GM19099 (cell line): Measurements from ENCODE around the gene SPRR3.

Source experiments
- POLR2A ChIP-seq: IDR thresholded peaks from 3 replicates; pipeline ENCODE4 v1.6.1; 2011; ENCODE audit warnings: low read depth; ENCODE audit not compliant: insufficient read length; ENCODE audit errors: extremely low read depth

Gene SPRR3, protein sequence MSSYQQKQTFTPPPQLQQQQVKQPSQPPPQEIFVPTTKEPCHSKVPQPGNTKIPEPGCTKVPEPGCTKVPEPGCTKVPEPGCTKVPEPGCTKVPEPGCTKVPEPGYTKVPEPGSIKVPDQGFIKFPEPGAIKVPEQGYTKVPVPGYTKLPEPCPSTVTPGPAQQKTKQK

DNA sequence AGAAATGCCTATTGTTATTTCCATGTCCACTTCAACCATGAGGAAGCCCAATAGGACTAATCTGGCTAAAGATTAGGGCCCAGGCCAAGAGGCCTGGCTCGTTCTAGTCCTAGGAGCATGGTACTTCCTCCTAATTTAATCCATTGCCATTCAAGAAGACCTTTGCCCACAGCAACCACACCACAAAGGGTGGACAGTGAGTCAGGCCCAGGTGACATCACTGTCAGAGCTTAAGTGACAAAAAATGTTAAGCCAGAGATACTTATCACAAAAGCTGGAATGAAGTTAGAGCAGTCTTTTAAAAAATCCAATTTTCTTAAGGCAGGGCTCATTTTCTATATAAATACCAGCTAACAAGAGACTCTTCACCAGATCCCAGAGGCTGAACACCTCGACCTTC is at the start of gene SPRR3:
Gene SPRR3 (plus strand): TSS at position 368 of the 400 bp plus-strand sequence. CDS start 1,272 bp downstream, outside the sequence.
- no peak for TF ChIP-seq POLR2A

DNA sequence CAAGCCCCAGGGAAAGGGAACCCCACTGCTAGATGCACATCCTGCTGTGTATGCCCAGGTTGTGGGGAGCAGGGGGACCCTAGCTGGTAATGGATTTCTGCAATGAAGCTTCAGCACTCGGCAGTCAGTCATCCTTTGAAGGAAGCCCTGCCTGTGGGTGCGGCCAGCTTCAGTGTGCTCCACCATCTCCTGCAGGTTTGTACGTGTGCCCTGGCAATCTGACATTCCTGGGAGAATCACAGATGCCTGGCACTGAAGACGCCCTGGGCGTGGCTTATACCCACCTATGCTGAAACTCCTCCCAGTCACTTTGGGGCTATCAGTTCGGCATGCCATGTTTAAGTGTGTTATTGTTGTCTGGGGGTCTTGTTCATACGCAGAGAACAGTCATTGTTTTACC is 47.8 kb upstream of the SPRR3 start:
- no peak for TF ChIP-seq POLR2A

DNA sequence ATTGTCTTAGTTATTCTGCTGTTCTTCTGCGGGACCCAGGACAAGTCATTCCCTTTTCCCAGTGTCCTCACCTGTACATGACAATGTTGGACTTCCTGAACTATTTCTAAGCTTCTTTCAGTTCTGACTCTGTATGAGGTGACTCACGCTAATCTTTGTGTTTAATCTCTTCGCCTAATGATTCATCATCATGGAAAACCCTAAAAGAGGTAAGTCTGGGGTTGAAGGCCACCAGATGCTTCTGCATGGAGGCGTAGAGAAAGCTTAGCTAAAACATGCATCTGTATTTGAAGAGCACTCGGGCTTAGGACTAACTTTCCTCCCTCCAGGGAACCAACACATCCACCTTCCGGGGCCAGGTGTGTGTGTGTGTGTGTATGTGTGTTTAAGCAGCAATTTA is 47.1 kb upstream of the SPRR3 start:
- TF ChIP-seq POLR2A, result no peak

DNA sequence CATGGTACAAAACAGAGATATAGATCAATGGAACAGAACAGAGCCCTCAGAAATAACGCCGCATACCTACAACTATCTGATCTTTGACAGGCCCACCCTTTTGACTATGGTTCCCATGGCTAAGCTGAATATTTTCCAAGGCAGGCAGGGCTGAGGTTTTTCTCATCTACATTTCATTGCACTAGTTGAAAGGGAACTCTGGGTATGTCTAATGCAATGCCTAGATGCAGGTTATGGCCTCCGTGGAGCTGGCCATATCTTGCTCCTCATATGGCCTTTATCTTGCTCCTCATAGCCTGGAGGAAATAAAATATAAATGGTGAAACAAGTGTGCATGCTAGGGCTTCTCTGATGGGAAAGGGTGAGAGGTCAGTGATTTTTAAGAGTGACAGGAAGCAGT is 44.0 kb upstream of the SPRR3 start:
- TF ChIP-seq POLR2A, result no peak

DNA sequence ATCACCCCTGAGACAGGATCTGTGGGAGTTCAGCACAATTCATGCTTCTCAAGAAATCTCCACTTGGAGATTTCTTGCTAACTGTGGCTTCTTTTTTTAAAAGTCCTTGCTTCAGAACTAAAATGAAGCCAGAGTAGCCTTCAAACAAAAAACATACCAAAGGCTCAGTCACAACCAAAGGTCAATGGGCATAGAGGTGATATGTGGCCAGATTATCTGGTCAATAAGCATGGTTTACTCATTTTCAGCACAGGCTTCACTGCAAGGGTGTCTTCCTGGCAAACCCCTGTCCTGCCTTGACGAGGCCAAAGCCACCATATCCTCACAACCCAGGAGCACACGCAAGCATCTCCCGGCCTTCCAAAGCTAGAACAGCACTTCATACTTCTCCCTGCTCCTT is 42.3 kb upstream of the SPRR3 start:
- no peak for TF ChIP-seq POLR2A

DNA sequence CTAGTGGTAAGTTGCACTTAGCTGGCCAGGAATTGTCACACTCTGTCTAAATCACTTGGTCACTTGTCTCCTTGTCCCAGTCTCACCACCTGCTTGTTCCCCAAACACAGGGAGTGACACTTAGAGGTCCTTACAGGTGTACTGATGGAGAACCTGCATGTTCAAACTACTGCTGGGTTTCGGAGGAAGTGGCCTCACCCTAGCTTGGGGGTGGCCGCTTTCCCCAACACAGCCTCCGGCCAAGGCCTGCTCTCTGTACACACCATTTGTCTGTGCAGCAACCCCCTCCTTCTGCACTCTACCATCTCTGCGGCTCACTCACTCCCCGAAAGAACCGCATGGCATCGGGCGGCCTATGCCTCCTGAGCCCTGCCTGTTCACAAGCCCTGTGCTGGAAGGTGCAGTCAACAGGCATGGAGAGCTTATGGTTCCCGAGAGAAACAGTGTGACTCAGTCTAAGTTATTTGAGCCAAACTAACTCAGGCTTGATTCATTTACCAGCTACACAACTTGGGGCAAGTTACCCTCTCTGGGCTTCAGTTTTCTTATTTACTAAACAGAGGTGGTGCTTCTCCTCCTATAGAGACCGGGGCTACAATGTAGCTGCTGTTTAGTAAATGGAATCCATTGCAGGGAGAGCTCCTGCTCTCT is 41.6 kb upstream of the SPRR3 start:
- TF ChIP-seq POLR2A, result no peak

DNA sequence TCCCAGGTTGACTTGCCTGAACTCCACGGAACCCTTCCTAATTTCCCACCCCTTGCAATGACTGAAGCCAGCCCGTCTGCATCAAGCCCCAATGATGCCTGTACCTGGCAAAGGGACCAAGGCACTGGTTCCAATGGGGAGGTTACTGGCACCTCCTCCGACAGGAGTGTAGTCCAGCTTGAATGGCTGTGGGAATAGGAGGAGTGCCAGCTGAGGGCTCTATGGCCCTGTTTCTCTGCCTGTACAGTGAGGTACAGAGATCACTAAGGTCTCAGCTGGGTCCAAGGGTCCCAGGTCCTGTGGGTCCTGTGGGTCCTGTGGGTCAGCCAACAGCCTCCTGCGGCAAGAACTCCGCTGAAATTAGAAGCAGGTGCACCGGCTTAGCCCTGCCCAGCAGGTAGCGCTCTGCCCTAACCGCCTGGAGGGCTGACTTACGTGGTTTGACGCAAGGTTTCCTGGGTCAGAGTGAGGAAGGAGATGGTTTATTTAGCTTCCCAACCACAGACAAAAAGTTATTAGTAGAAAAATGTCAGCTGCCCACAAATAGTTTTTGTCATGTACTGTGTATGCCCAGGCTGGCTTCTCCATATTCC is 41.0 kb upstream of the SPRR3 start:
- TF ChIP-seq POLR2A, result no peak

DNA sequence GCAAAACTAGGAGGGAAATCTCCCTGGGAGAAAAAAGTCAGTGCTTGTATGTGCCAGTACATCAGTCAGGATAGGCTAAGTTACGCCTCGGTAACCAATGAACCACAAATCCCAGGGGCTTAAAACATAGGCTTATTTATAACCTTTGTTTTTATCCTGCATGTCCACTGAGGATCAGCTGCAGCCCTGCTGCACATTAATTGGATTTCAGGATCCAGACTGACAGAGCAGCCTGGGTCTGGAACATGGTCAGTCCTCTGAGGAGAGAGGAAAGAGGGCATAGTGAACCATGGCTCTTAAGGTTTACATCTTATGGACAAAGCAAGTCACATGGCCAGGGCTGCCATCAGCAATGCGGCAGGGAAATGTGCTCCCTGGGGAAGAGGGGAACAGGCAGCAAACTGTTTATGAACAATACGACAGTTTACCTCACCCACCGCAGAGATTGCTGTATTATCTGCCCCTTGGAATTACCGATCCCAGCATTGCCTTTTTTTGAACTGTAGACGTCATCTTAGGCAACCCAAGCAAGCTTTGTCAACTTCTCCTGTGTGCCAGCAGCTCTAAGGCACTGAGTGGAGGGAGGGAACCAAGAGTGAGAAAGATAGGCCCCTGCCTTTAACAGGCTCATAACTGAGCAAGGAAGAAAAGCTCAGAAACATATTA is 40.2 kb upstream of the SPRR3 start:
- TF ChIP-seq POLR2A, result no peak

DNA sequence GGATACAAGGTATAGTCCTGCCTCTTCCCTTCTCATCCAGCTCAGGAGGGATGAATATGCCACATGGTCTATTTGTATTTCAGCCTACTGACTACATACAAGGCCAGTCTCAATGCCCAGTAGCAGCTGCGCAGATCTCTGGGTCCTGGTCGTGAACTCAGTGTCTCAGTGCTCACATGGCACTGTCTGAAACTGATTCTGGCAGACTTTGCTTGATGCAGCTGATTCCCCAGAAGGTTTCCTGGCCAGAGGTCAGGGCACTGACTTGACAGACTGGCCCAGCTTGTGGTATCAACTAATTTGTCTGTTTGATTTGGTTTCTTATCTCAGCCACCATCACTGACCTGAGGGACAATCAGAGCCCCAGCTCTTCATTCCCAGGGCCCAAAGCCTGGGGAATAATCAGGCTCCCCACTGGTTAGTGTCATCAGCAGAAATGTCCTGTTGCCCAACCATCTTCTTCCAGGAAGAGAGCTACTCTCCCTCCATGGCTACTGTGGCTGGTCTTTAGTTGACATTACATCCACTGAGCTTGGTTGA is 38.6 kb upstream of the SPRR3 start:
- TF ChIP-seq POLR2A, result no peak

DNA sequence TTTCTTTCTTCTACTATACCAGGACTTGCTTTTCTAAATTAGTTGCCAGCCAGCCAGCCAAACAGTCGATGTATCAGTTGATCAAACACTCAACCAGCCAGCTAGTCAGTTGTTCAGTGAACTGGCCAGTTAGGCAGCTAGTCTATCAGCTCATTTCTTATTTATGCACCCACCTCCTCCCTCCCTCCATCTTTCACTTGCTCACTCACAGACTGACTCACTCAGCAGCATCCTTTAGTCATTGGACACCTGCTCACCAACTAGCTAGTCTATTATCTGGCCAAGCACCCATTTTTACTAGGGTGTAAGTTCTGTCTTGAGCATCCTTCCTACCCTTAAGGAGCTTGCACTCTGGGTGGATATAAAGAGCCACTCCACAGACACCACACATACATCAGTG is 37.0 kb upstream of the SPRR3 start:
- no peak for TF ChIP-seq POLR2A

DNA sequence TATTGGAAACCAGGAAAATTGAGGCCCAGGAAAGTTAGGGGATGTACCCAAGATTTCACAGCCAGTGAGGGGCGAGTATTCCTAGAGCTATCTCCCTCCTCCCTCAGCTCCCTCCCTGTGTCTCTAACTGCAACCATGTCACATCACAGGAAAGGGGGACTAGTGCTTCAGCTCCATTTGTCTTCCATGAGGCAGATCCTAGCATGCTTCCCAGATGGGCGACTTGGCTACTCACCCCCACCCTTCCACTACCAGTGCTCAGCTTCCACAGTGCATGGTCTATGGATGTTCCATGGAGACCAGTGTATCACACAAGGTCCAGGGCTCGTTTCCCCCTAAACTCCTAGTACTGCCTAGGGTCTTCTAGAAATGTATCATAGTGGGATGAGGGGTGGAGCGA is 35.7 kb upstream of the SPRR3 start:
- TF ChIP-seq POLR2A, result no peak

DNA sequence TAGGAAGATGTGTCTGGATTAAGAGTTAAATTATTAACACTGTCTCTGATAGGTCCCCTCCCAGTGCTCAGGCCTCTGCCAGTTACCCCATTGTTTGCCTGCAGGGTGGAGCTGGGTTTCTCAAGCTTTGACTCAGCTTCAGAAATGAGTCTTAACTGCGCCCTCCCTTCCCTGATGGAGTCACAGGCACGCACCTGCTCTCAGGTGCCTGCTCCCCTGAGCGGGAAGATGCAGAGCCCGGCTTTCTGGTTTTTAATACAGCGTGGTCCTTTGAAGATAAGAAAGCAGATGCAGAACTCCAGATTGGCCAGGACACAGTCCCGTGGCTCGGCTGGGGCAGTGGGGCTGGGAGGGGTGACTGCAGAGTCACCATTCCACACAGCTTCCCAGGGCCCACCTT is 34.3 kb upstream of the SPRR3 start:
- TF ChIP-seq POLR2A, result no peak

DNA sequence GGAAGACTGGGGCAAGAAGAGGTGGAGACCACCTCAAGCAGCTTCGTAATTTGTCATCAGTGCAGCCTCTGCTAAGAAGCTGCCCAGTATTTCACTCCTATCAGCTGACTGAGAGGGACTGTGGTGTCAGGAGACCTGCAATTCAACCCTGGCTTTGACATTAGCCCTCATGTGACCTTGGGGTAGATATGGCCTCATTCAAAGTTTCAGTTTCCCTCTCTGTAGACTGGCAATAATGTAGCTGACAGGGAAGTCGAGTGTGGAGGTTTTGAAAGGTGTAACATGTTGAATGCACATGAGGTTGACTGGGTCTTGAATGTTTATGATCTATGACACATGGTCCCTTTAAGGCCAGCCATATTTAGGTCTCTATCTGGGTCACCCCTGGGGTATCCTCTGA is 33.3 kb upstream of the SPRR3 start:
- TF ChIP-seq POLR2A, result no peak

DNA sequence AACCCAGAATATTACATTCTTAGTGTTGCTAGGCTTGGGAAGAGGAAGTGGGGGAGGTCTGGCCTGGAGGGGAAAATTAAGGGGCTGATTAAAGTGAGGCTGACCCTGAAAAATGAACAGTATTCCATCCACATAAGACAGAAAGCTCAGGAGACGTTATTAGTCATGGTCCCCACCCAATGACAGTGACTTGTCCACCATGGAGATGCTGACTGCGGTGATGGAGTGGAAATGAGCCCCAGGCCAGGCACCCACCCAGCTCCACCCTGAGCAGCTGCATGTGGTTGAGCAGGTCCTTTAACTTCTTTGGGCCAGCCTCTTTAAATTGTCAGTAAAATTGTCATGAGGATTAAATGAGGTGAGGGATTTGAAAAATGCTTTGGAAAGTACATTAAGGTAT is 32.5 kb upstream of the SPRR3 start:
- TF ChIP-seq POLR2A, result no peak

DNA sequence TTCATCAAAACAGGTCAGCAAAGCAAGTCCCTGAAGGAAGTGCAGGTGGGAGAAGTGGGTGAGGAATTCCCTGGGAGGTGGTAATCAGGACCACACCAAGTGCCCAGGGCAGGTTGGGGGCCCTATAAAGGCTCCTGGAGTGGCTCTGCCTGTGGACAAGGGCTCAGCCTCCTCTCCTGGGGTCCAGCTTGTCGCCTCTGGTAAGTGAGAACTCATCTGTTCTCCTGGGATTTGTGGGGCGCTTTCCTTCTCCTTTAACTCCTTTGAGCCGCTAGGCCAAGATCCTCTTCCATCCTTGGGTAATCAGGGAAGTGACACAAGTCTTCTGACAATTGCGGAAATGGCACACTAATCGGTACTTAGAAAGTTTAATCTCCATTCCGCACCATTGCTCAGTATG is 31.1 kb upstream of the SPRR3 start, which contains the start of gene SPRR4:
Gene SPRR4 (plus strand): TSS at position 154 of the 400 bp plus-strand sequence. CDS start 1,243 bp downstream, outside the sequence.
- no peak for TF ChIP-seq POLR2A

DNA sequence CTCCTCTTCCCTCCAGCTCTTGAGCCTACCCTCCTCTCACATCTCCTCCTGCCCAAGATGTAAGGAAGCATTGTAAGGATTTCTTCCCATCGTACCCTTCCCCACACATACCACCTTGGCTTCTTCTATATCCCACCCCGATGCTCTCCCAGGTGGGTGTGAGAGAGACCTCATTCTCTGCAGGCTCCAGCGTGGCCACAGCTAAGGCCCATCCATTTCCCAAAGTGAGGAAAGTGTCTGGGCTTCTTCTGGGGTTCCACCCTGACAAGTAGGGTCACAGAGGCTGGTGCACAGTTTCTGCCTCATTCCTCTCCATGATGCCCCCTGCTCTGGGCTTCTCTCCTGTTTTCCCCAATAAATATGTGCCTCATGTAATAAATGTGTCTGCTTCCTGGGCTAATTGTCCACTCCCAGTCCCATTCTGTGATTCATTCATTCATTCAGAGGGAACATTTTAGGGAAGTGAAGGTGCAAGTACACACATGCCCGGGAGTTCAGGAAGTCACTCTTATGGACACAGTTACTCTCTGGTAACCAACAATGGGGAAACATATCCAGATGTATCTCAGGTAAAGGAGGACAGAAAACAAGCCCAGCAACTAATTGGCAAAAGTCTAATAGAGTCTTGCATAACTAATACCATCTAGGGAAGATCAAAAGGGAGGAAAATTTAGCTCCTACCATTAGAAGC is 29.2 kb upstream of the SPRR3 start:
- no peak for TF ChIP-seq POLR2A

DNA sequence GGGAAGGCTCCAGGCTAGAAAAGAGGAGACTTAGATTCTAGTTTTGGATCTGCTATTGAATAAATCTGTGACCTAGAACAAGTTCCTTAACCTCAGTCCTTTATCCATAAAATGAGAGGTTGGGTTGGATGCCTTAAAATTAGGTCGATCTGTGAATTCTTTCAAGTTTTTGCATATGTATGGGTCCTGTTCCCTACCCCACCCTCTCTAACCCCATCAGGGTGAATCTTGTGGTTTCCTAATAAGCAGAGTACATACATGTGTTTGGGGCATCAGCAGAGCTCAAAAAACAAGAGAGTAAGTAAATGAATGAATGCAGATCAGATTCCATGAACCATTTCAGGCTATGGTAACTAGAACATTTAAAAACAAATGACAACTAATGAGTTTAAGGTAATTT is 24.9 kb upstream of the SPRR3 start:
- no peak for TF ChIP-seq POLR2A
